ENCODE results near the gene C20orf204.

C20orf204 gene

GRCh38 chr20:64027981-64028685 lies 7.8 kb upstream of the C20orf204 start:
- no peak for DNase-seq

GRCh38 chr20:64029293-64030117 lies 6.5 kb upstream of the C20orf204 start:
- DNase-seq: no peak

- no peak for DNase-seq
These were observed 5.4 kb upstream of the C20orf204 start for GRCh38 chr20:64030371-64031134.

- DNase-seq: no peak
These were observed 4.1 kb upstream of the C20orf204 start for GRCh38 chr20:64031822-64032314.

- DNase-seq: no peak
These were observed 3.0 kb upstream of the C20orf204 start for GRCh38 chr20:64032706-64033624.

DNA sequence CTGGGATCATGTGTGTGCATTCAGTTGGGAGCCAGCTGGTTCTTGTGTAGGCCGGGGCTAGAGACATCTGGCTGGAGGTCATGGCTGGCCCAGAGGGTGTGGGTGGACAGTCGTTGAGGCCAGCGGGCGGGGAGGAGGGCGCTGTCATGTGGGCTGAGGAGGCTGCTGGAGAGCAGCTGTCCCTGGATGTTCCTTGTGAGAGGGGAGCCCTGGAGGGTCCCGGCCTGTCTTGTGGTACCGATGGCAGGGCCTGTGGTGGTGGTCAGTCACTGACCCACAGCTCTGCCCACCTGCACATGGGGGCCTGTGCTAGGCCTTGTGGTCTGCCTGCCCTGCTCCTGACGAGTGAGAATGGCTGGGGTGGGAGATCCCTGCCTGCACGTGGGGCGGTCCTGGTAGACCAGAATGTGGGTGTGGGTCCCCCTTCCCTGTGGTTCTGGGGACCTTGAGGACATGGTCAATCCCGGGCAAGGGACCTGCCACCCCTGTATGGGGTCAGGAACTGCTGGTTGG lies 1.9 kb upstream of the C20orf204 start:
- no peak for DNase-seq

- no peak for DNase-seq
These were observed 683 bp upstream of the C20orf204 start for GRCh38 chr20:64035066-64035932.

GRCh38 chr20:64036346-64037198 lies 590 bp downstream of the C20orf204 start:
- no peak for DNase-seq

GRCh38 chr20:64037199-64037497 lies 1.2 kb downstream of the C20orf204 start:
- DNase-seq: no peak

GRCh38 chr20:64037498-64038213 lies 1.7 kb downstream of the C20orf204 start:
- DNase-seq: no peak

DNA sequence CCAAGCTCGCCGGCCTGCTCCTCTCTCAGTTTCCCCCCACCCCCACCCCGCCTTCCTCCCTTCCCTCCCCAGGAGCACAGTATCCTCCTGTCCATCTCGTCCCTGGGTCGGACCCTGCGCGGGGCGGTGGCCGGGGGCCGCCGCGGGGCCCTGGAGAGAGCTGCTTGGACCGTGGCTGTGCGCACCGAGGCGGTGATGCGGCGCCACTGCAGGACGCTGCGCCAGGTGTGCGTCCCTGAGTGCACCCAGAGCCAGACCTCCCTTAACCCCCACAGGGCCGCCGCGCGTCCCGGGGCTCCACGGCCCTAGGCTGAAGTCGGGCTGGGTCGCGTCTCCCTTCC lies 2.2 kb downstream of the C20orf204 start:
- DNase-seq: no peak

DNA sequence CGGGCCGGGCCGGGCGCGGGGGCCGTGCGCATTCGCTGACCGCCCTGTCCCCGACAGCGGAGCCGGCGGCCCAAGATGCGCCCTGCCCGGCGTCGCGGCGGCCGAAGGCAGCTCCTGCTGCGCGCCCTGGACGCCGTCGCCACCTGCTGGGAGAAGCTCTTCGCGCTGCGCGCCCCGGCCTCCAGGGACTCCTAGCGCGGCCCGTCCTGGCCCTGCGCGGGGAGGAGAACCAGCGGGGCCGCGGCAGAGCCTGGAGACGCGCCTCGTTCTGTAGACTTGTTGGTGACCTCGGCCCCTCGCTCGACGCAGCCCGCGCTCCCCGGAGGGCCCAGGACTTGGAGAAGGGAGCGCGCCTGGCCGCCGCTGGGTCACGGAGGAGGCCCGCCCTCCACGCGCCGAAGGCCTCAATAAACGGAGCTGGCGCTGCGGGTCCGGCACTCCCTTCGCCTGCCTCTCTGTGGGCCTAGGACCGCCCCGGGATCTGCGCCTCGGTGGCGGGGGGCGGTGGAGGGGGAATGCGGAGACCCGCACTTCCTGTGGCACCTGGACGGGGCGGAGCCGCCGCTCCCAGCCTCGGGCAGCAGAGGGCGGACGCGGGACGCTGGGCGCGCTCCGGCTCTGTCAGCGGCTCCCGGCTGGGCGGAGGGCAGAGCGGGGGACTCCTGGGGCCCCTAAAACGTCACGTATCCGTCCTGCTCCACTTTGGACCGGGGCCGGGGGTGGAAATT lies 2.7 kb downstream of the C20orf204 start:
- DNase-seq: peak; percentile 50

GRCh38 chr20:64039293-64040160 lies 3.5 kb downstream of the C20orf204 start:
- no peak for DNase-seq

DNA sequence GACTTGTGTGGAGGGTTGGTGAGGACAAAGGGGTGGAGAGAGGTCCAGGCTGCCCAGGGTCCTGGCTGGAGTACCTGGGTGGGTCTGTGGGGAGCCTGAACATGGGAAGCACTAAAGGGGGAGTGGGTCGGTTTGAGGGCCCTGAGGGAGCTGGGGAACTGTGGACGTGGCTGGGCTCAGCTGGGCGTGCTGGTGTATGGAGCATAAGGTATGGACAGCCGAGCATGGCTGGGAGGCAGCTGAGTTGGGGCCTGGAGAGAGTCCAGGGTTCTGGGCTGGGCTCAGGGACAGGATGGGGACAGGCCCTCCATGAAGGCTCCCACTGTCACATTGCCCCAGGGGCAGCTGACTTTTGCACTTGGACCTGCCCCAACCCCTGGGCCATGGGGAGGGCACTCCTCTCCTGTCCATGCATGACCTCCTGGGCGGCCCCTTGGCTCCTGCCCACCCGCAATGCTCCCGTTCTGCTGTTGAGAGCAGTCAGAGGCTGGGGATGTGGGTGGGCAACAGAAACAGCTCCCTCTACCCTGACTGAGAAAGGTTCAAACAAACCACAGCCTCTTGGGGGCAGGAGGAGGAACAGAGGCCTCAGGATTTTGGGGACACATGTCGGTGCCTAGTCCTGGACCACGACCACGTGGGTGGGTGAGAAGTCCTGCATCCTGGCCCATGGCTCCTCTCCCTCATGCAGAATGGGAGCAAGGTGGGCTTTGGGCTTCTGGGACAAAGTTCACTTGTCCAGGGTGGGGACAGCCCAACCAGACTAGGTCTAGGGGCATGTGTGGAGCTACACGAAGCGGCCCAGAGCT lies 4.5 kb downstream of the C20orf204 start:
- no peak for DNase-seq

DNA sequence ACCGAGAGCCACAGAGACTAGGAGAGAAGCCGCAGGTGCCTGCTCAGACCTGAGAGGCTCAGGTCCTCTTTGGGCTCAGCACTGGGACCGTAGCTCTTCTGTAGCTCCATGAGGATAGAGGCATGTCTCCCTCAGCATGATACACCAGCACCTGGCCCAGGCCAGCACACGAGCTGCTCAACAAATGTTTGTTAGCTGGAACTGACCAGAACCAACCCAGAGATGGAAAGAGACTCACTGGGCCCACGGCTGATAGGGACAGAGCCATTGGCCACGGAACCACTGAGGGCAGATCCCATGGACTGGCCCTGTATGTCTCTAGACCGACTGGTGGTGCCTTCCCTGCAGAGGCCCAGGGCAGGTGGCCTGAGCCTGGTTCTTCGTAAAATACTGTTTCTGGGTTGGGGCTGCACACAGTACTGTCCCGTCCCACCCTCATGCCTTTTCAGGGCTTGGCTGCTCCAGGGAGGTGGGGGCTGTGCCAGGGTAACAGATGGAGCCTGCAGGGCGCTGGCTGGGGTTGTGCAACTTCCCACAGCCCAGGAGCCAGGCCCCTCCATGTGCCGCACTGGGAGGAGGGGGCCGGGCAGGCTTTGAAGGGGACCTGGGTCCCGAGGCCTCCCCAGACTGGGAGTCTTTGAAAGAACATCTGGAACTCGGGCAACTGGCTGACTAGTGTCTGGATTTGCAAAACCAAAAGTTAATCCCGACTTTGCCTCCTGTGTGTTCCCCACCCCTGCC lies 5.2 kb downstream of the C20orf204 start:
- no peak for DNase-seq

DNA sequence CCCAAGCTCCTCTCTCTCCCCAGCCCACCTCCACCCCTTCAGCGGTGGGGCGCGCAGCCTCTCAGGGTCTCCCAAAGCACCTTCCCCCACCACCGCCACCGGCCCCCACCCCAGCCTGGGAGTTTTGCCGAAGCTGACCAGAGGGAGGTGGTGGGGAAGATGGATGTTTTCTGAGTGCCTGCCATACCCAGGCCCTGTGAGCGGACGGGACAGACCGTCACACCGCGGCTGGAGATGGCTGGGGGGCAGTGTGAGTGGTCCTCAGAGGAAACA lies 5.7 kb downstream of the C20orf204 start:
- DNase-seq: no peak
